ENCODE results near the gene SMAD3. TPM values are rescaled to one million over a fixed set of nuclear protein-coding genes. Genes with fewer than 3 reads are reported as not detected.
A peak's percentile ranks its signal among the peaks of the same experiment; 100 is the strongest.

Gene SMAD3
- total and polyA plus RNA-seq, 4 donors = 10.9 to 41.6 (median 23.4) TPM

- WGBS, 2 donors = 51 to 64% methylated on average over 6 of the region's 6 CpGs
- Histone ChIP-seq H3K27ac (ENCODE audit: low read depth in 1 of 2, low read length in 1 of 2) (peak overlapping the region in 1 of 2 donors; percentile 83), H3K4me1 (ENCODE audit: control insufficient read depth in 5 of 5, insufficient read depth in 5 of 5, low read length in 5 of 5) (peaks cover 16 to 59% (median 38%) of the 10 kb centered on the region in 5 donors), H3K9me3 (ENCODE audit: control insufficient read depth in 4 of 4, insufficient read depth in 3 of 4, low read length in 3 of 4) (no peaks in the 10 kb centered on the region), H3K9ac (ENCODE audit: insufficient read depth in 1 of 2, low read length in 2 of 2) (no peak overlapping the region), H3K36me3 (ENCODE audit: control insufficient read depth in 4 of 4, insufficient read depth in 4 of 4, low read length in 4 of 4) (peaks cover 0 to 29% (median 11%) of the 10 kb centered on the region in 4 donors), H3K27me3 (ENCODE audit: control insufficient read depth in 3 of 3, insufficient read depth in 3 of 3, low read length in 2 of 3) (no peaks in the 10 kb centered on the region), H3K4me3 (no peak overlapping the region)
- DNase-seq (peak; percentile 92 to 97 (median 97)), ATAC-seq (ENCODE audit: insufficient read depth, low FRiP score) (no peak)
- TF ChIP-seq, protein P1, sequence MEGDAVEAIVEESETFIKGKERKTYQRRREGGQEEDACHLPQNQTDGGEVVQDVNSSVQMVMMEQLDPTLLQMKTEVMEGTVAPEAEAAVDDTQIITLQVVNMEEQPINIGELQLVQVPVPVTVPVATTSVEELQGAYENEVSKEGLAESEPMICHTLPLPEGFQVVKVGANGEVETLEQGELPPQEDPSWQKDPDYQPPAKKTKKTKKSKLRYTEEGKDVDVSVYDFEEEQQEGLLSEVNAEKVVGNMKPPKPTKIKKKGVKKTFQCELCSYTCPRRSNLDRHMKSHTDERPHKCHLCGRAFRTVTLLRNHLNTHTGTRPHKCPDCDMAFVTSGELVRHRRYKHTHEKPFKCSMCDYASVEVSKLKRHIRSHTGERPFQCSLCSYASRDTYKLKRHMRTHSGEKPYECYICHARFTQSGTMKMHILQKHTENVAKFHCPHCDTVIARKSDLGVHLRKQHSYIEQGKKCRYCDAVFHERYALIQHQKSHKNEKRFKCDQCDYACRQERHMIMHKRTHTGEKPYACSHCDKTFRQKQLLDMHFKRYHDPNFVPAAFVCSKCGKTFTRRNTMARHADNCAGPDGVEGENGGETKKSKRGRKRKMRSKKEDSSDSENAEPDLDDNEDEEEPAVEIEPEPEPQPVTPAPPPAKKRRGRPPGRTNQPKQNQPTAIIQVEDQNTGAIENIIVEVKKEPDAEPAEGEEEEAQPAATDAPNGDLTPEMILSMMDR (IDR thresholded peaks at IDR 0.05; ENCODE audit: control extremely low read depth, extremely low read depth) = no peak
These were observed 112.3 kb downstream of the SMAD3 start for GRCh38 chr15:67177752-67178151.

GRCh38 chr15:67178569-67179210 lies 113.3 kb downstream of the SMAD3 start:
- peaks cover 0 to 25% (median 11%) of the 10 kb centered on the region in 4 donors for H3K36me3 ChIP-seq (ENCODE audit: control insufficient read depth in 4 of 4, insufficient read depth in 4 of 4, low read length in 4 of 4)
- DNase-seq = peak; percentile 89 to 94 (median 91)

GRCh38 chr15:67179411-67179995 lies 114.1 kb downstream of the SMAD3 start:
- Histone ChIP-seq H3K36me3 (ENCODE audit: control insufficient read depth in 4 of 4, insufficient read depth in 4 of 4, low read length in 4 of 4) (peaks cover 0 to 27% (median 9%) of the 10 kb centered on the region in 4 donors), H3K27me3 (ENCODE audit: control insufficient read depth in 3 of 3, insufficient read depth in 3 of 3, low read length in 2 of 3) (no peaks in the 10 kb centered on the region), H3K4me3 (no peak overlapping the region), H3K9me3 (ENCODE audit: control insufficient read depth in 4 of 4, insufficient read depth in 3 of 4, low read length in 3 of 4) (no peaks in the 10 kb centered on the region), H3K4me1 (ENCODE audit: control insufficient read depth in 5 of 5, insufficient read depth in 5 of 5, low read length in 5 of 5) (peaks cover 17 to 65% (median 48%) of the 10 kb centered on the region in 5 donors), H3K9ac (ENCODE audit: insufficient read depth in 1 of 2, low read length in 2 of 2) (no peak overlapping the region), H3K27ac (ENCODE audit: low read depth in 1 of 2, low read length in 1 of 2) (peak overlapping the region in 1 of 2 donors; percentile 10)
- TF ChIP-seq, protein P1 (IDR thresholded peaks at IDR 0.05; ENCODE audit: control extremely low read depth, extremely low read depth) = no peak
- no peak for DNase-seq
- 92 to 96% methylated on average over 9 of the region's 9 CpGs for WGBS, 2 donors
- no peak for ATAC-seq (ENCODE audit: insufficient read depth, low FRiP score)

More at GRCh38 chr15:67178569-67179210, 113.3 kb downstream of the SMAD3 start:
- H3K27ac ChIP-seq (ENCODE audit: low read depth in 1 of 2, low read length in 1 of 2) = peak overlapping the region in 1 of 2 donors; percentile 83
- TF ChIP-seq, protein P1 (IDR thresholded peaks at IDR 0.05; ENCODE audit: control extremely low read depth, extremely low read depth) = no peak
- 72 to 89% methylated on average over 11 of the region's 11 CpGs for WGBS, 2 donors
- H3K9me3 ChIP-seq (ENCODE audit: control insufficient read depth in 4 of 4, insufficient read depth in 3 of 4, low read length in 3 of 4) = no peaks in the 10 kb centered on the region
- peak overlapping the region in 1 of 2 donors; percentile 16 for H3K9ac ChIP-seq (ENCODE audit: insufficient read depth in 1 of 2, low read length in 2 of 2)
- H3K4me3 ChIP-seq = no peak overlapping the region
- no peaks in the 10 kb centered on the region for H3K27me3 ChIP-seq (ENCODE audit: control insufficient read depth in 3 of 3, insufficient read depth in 3 of 3, low read length in 2 of 3)
- ATAC-seq (ENCODE audit: insufficient read depth, low FRiP score) = no peak
- H3K4me1 ChIP-seq (ENCODE audit: control insufficient read depth in 5 of 5, insufficient read depth in 5 of 5, low read length in 5 of 5) = peaks cover 16 to 60% (median 42%) of the 10 kb centered on the region in 5 donors
